HK-2 (cell line): ENCODE results near the gene CORIN.
"Not testable (repeated sequence)": the region's sequence is repeated elsewhere in the genome, so short reads cannot be mapped to it uniquely, and the experiment has no call there.

Source experiments
- DNase-seq: peaks from one replicate; pipeline ENCODE4 v3.0.0-alpha.2; 2018; ENCODE audit not compliant: unreplicated experiment

CORIN gene

GRCh38 chr4:47721485-47721884 is 116.4 kb downstream of the CORIN start:
- DNase-seq: no peak

GRCh38 chr4:47720787-47721186 is 117.1 kb downstream of the CORIN start:
- no peak for DNase-seq

DNA sequence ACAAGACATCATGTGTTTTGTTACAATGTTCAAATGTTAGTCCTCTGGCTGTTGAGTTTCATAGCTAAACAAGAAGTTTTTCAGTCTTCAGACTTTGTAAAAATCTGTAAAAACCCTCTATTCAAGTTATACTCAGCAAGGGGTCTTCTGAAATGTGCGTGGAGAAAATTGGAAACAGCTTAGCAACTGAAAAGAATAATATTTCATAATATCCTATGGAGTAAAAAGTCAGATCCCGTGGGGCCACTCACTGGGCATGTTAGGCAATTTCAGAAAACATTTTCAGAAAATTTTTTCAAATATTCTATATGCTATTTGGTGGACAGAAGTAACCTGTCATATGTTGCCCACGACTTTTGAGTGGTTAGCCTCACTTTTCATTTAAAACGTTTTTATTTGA is 118.3 kb downstream of the CORIN start:
- no peak for DNase-seq

GRCh38 chr4:47718696-47719095 is 119.2 kb downstream of the CORIN start:
- no peak for DNase-seq

- no peak for DNase-seq
These were observed 120.7 kb downstream of the CORIN start for GRCh38 chr4:47717188-47717587.

DNA sequence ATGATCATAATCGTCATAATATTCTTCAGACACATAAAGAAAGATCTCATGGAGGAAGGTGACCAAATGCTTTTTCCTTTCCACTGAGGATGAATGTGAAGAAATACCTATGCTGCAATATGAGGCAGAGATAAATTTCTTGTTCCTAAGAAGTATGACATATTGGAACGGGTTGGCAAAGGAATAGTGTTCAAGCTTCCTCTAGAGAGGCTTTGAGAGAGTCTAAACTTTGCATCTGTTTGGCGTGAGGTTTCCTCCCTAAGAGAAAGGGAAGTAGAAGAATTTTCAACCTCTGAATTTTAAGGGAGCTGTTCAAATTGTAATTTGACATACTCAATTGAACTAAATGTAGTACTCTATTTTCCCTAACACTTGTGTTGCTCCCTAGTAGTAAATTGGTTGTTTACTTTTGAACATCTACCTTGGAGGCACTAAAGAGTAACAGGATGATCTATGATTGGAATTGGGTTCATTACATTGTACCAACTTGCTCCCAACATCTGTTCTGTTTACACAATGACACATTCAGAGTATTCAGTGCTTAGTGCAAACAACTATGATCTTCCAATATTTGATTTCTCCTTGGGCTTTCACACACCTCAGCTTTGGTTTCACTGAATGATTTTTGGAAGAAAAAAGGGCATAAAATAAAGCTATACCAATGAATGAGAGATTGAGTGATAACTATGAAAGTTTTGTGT is 122.0 kb downstream of the CORIN start:
- DNase-seq: no peak

- no peak for DNase-seq
These were observed 123.6 kb downstream of the CORIN start for GRCh38 chr4:47714269-47714668.

DNA sequence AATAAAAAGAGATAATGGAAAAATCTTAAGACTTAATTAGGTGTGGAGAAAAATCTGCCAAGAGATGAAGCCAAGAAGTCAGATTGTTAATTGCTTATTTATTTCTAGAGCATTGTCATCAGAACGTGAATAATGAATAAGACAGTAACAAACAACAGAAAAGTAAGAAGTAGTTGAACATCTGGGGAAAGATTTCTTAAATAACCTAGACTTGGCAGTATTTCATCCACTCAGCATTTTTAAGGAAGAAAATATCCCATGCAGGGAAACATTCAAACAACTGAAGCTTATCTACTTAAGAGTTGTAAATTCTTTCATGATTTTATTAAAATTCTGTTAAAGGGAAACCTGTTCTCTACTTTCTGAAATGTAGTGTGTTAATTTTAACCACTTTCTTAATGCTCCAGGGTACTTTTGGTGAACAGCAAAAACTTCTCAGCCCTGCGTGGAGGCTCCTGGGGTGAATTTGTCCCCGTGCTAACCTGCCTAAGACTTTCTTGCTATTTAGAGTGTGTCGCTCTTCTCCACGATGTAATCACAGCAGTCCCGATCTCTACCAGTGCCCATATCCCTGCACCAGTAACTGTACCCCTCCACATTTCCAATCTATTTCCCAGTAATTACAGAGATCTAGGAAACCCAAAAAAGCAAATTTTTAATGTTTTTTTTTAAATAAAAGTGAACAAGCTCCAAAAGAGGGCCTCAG is 124.6 kb downstream of the CORIN start:
- DNase-seq: no peak

- no peak for DNase-seq
These were observed 126.2 kb downstream of the CORIN start for GRCh38 chr4:47711646-47712045.

DNA sequence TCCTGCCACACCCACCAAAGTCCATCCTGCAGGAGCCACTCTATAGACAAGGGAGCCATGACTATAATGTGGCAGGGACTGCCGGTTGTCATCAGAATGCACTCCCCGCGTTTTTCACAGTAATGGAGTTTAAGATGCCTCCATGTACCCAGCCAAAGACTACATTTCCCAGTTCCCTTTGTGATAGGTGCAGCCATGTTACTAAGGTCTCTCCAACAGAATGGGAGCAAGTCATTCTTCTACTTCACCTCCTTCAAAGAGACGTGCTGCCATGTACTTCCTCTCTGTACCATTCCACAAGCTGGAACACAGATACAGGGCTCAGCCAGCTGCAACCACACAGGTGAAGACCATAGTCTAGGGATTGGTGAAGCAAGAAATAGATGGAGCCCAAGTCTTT is 126.7 kb downstream of the CORIN start:
- DNase-seq: no peak

- not testable (repeated sequence) for DNase-seq
These were observed 131.5 kb downstream of the CORIN start for GRCh38 chr4:47706352-47706751.

- DNase-seq: no peak
These were observed 132.4 kb downstream of the CORIN start for GRCh38 chr4:47705326-47705981.

DNA sequence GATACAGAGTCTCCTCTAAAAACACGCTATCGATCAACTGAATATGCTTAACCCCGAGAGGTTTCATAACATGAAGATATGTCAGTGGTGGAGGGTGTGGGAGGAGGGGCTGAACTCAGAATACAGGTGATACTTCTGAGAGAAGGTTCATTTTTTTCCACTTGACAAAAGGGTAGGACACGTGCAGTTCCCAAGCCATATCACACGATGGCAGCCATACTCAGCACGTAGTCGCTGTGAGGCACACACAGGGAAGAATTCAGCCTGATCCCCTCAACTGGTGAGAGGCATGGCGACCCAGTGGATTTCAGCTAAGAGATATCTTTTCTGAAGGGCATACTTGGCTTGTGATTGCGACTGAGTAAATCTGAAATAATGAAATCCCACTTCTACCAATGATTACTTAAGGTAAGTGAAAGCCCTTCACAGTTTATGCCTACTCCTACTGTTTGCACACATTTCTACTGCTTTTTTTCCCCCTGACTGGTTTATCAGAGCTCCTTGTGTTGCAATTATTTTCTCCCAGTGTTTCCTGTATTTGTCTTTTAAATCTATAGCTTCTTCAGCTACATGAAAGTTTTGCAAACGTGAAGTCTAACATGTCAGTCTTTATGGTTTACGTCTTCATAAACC is 133.1 kb downstream of the CORIN start:
- peak; percentile 10 for DNase-seq

DNA sequence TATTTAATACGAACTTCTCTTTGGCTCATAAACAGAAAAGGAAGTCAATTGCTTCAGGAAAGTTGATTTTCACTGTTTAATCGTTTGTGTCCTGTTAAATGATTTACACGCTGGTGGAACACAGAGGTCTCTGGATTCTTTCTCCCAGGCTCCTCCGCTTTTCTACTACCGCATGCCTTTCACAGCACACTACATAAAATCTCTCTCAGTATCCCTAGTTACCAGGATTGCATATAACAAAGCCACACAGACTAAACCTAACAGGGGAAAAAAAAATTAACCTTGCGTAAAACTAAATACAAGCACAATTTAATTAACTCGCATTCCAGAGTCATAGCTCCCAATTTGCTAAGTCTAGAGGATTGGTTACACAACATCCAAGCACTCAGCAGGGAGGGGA is 133.9 kb downstream of the CORIN start:
- no peak for DNase-seq

DNA sequence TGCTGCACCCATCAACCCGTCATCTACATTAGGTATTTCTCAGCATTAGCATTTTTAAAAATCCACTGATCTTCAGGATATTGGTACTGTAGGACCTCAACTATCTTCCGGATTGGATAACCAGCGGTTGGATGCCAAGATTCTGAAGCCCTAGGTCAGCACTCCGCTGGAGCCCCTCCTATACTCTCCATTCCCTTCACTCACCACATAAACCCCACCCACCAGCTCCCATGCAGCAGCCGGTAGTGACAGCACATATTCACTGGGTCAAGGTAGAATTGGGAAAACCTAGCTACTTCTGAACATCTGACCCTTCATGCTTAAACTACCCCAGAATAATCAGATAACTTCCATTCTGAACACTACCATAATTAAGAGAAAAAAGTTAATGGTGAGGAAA is 134.9 kb downstream of the CORIN start:
- no peak for DNase-seq

DNA sequence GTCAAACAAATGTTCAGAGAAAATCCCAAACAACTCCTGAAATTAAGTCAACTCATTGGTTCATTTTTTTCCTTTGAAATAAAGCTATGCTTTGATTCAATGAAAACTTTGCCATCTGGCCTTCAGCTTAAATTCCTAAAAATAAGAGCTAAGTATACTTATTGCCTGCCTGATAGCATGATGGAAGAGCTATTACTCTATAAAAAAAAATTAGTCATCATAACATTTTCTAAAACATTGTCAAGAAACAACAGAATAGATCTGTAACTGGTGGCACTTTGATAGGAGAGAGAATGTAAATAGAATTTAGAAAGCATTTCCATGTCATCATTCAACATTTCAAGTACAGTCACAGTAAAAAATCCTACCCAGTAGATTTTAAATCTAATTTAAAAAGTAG is 136.6 kb downstream of the CORIN start:
- no peak for DNase-seq

DNA sequence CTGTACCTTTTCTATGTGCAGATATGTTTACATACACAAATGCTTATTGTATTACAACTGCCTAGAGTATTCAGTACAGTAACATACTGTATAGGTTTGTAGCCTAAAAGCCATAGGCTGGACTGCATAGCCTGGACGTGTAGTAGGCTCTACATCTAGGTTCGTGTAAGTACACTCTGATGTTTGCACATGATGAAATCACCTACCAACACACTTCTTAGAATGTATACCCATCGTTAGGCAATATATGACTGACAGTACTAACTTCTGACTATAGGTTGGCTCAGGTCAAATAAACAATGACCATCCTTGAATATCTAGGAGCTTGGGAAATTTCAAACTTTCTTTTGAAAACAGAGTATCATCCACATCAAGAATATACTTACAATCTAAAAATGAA is 139.0 kb downstream of the CORIN start:
- no peak for DNase-seq

DNA sequence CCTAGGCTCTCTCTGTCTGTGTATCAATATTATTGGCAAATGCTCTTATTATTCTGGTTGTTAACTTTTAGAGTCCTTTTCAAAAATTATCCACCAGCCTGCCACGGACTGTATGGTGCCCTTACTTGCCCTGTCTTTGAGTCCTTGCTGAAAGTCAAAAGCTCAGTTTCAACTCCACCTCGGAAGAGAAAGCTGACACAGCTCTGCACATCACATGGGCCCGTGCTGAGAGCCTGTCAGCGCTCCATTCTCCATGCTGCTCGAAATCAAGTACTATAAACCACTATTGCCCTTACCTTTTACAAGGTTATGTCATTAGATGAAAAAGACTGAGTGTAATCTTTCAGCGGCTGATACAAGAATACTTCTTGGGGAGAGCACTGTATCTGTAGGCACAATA is 141.0 kb downstream of the CORIN start:
- DNase-seq: no peak

GRCh38 chr4:47695260-47695659 is 142.6 kb downstream of the CORIN start:
- no peak for DNase-seq

DNA sequence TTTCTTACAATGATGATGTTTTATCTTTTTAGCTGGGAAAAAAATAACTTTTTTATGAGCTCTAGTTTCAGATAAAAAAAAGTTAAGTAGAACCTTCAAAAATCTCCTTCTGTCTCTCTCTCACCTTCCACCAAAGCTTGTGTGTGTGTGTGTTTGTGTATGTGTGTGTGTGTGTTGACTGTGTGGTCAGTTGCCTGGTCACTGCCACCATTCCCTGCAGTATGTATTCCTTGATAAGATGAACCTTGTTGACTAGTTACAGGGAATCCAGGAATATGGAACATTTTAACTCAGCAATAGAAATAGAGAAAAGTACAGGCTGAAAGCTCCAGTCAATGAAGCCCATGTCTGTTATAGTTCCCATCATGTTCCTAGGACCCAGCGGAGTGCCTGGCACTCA is 143.5 kb downstream of the CORIN start:
- no peak for DNase-seq

GRCh38 chr4:47692691-47693090 is 145.2 kb downstream of the CORIN start:
- DNase-seq: no peak

- DNase-seq: not testable (repeated sequence)
These were observed 146.0 kb downstream of the CORIN start for GRCh38 chr4:47691757-47692383.
